NK-92 treated with Interleukin-12 subunit alpha and Interleukin-12 subunit beta, amount 100 ng/mL, for 24 hours (cell line): ENCODE results near the gene FOXO3.
A peak's percentile ranks its signal among the peaks of the same experiment; 100 is the strongest.
"Not testable (repeated sequence)": the region's sequence is repeated elsewhere in the genome, so short reads cannot be mapped to it uniquely, and the experiment has no call there.

Source experiments
- DNase-seq: peaks from one replicate; lab custom pipeline; 2025; lab: John Stamatoyannopoulos, UW

FOXO3 gene

GRCh38 chr6:108560463-108561308 lies at the start of gene FOXO3:
Gene FOXO3, plus strand, starts transcription at chr6:108560917. Its CDS starts 292 bp downstream, at chr6:108561209.
- DNase-seq, result no peak

DNA sequence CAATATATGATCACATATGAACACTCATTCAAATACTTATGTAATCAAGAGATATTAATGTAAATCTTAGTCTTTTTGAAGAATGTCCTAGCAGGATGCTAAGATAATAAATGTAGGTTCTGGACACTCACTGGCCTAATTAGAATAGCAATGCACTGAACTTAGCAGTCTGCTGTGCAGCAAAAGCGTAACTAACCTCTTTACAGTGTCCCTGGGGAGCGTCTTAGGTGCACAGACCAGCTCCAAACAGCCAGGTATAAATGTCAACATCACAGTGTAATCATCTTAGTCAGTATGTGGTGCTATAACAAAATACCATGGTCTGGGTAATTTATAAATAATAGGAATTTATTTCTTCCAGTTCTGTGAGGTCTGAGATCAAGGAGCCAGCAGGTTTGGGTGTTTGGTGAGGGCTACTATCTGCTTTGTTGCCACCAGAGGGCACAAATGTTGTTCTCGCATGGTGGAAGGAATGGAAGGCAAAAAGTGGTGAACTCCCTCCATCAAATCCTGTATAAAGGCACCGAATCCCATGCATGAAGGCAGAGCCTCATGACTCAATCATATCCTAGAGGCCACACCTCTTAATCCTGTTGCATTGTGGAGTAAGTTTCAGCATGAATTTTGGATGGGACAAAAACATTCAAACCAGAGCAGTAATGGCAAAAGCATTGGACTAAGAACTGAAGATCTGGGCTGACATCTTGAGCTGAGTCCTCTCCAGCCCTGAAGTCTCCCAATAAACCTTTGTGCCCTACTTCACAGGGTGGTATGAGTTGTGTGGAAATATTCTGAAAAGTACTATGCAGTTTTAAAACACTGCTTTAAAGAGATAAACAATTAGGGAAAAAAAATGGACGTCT lies 41.8 kb upstream of the FOXO3 start:
- DNase-seq, result peak; percentile 9

DNA sequence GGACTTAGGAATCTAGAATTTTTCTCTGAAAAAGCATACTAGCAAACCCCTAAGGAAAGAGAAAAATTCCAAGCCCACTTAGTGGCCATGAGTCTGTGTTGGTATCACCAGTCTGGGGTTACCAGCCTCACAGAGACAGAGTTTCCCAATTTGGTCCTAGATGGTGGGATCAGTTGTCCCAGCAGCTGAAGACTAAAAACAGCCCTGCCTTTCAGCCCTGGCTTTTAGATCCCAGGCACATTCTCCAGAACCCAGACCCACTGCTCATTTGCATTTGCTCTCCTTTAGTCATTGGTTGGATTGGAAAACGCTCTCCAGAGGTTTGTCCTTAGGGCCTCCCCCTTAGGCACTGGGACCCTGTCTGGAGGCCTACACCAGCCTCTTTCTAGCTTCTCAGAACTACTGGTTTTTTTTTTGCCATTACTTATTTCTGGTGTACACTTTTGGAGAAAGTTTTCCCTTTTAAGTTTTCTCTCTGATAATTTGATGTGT lies 39.1 kb upstream of the FOXO3 start:
- no peak for DNase-seq

DNA sequence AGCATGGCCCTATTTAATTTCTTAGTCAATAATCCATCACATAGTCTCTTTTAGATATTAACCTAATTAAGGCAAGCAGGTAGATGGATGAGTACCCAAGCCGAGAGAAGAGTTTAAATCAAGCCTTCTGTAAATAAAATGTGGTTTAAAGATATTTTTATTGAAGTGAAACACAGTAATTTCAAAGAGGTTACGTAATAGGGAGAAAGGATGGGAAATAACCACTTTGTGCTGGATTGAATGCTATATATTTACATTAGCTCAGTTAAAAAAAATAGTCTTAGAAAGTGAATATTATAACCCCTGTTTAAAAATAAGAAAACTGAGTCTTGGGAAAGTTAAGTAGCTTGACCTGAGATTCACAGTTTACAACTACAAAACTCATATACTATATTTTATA lies 37.0 kb upstream of the FOXO3 start:
- no peak for DNase-seq

- no peak for DNase-seq
Observed at GRCh38 chr6:108524528-108525248, 36.0 kb upstream of the FOXO3 start.

- DNase-seq, result no peak
Observed at GRCh38 chr6:108526739-108527174, 34.0 kb upstream of the FOXO3 start.

DNA sequence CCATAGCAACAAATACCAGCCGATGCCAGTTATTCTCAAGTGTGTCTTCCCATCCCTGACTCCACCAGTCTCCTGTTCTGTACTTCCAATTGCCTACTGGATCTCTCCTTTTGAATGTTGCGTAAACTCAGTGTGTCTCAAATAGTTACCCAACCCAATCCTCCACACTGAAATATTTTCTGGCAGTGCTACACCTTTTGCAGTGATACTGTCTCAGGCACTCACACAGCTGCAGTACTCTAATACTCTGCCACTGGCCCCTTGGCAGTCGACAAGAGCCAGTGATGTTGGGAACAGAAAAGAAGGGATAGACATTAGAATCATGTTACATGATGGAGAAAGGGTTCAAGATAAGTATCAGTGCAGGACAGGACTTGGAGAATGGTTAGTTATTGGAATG lies 31.8 kb upstream of the FOXO3 start:
- DNase-seq, result no peak

GRCh38 chr6:108531332-108531731 lies 29.4 kb upstream of the FOXO3 start:
- DNase-seq, result no peak

- DNase-seq, result no peak
Observed at GRCh38 chr6:108535114-108535742, 25.5 kb upstream of the FOXO3 start.

- not testable (repeated sequence) for DNase-seq
Observed at GRCh38 chr6:108535920-108536535, 24.7 kb upstream of the FOXO3 start.

DNA sequence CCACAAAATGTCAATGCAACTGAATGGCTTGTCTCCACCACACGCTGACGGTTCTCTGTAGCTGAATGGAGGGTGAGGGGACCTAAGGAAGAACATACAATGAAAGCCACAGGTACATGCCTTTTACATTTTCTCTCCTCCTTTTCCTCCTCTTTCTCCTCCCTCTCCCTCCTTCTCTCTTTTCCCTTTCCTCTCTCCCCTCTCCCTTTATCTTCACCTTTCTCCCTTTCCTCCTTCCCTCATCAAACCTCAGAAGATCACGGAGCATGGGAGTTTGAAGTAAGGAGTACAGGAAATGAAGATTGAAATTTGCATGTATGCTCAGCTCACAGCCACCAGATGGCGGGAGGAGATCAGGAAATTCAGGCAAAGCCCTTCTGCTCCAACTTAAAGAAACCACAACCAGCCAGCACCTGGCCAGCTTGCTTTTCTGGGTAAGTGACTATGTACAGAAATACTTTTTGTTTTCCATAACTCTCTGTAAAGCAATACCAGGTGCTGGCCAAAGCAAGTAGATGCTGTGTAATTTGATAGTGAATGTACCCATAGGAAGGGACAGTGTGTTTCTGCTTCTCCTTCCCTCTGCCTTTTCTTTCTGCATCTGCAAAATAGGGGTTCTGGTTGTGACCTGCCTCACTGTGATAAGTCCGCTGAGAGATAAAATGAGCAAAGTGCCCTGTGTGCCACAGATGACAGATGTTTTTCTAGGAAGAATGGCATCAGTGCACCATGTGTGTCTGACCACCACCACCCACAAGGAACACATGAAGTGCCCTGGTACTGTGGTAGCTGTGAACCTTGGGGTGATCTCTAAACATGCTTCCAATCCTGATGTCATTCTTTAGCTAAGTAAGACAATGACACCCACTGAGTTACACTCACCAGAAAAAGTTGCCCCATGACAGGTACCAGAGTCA lies 18.6 kb upstream of the FOXO3 start:
- DNase-seq, result peak; percentile 51

GRCh38 chr6:108543175-108543940 lies 17.4 kb upstream of the FOXO3 start:
- DNase-seq, result no peak

- DNase-seq, result no peak
Observed at GRCh38 chr6:108544606-108545005, 16.1 kb upstream of the FOXO3 start.

GRCh38 chr6:108546079-108547049 lies 14.4 kb upstream of the FOXO3 start:
- no peak for DNase-seq

GRCh38 chr6:108549241-108549640 lies 11.5 kb upstream of the FOXO3 start:
- no peak for DNase-seq

DNA sequence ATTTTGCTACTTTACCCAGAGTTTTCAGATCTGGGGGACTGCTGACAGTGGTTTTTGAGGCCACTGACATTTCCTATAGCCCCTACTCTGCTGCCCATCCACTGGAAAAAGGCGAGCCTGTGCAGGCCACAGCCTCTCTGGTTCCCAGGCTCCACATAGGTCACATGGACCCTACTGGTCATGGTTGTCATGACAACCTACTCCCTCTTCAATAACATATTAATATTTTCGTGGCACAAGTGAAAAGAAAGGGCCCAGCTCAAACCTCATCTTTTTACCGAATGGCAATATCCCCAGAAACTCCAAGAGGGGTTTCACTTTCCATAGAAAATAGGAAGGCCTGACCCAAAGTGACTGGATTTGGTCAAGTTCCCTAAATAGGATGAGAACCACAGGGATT lies 11.0 kb upstream of the FOXO3 start:
- DNase-seq, result no peak

DNA sequence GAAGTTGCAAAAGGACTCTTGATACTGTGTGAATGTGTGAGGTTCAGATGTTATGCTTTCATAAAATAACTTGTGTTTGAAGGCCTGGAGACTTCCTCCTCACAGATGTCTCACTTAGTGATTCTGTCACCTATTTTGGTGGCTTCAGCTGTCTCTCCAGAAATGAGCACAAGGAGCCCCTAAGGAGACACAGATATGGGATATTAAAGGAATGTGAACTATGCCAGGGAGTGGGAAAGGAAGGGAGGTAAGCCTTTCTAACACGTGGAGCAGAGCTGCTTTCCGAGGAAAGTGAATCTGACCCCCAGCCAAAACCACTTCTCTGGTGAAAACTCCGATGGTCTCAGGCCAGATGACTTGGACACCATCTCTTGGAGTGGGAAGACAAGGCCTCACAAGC lies 10.5 kb upstream of the FOXO3 start:
- no peak for DNase-seq

- DNase-seq, result no peak
Observed at GRCh38 chr6:108555399-108556052, 5.2 kb upstream of the FOXO3 start.
